ENCODE data around the gene NSMCE1. TPM values are rescaled to one million over a fixed set of nuclear protein-coding genes. Genes with fewer than 3 reads are reported as not detected.

The NSMCE1 gene
- total and polyA plus RNA-seq, 2 of the 8 experiments (the other 6 are each of a cell fraction or from before 2014, with no cell fraction given), result 8.1 to 16.6 TPM

DNA sequence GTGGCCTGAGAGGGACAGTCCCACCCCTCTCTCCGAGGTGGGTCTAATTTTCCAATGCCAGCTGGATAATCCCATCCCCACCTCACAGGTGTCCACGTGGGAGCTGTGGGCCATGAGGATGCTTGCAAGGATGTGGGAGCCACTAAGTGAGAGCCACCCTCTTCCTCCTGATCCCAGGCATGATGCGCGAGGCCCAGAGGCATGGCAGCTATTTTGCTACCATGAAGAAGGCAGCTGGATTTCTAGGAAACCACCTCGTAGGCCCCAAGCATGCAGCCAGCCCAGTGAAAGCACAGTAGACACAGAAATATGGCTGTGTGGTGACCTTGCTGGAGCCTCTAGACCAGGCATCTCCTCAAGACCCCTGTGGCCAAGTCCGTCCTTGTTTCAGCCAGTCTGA, 44.9 kb downstream of the NSMCE1 start (continued):
- TF ChIP-seq, protein P1, sequence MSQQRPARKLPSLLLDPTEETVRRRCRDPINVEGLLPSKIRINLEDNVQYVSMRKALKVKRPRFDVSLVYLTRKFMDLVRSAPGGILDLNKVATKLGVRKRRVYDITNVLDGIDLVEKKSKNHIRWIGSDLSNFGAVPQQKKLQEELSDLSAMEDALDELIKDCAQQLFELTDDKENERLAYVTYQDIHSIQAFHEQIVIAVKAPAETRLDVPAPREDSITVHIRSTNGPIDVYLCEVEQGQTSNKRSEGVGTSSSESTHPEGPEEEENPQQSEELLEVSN (IDR thresholded peaks at IDR 0.05), result no peak
- no peak; the same call in 1 of the 2 replicates for TF ChIP-seq POLR2AphosphoS5 (IDR thresholded peaks at IDR 0.05; ENCODE audit: low read depth, low read length)
- TF ChIP-seq SAP30 (IDR thresholded peaks at IDR 0.05; ENCODE audit: insufficient read depth, insufficient replicate concordance, low read length), result no peak

All from H1 (cell line).